Stomach (tissue), 4 donors: ENCODE data around the gene DNAJC15.

Source experiments
- POLR2A ChIP-seq, 4 donors: fragments of 450-650 bp; IDR thresholded peaks; one replicate each; pipeline ENCODE4 v1.6.1; 2016; ENCODE audit warnings: antibody characterized with exemption in 4 of 4, control low read depth in 2 of 4, mild to moderate bottlenecking in 1 of 4, moderate library complexity in 1 of 4
- TF ChIP-seq, protein P1 (sequence below), 7 experiments: fragments of 450-650 bp in 4 of 7; fragments of 200-600 bp in 3 of 7; sonication (generic) in 3 of 7; IDR thresholded peaks; one replicate each; pipeline ENCODE4 v1.5.1; 2016 to 2019; ENCODE audit warnings: antibody characterized with exemption in 7 of 7, control low read depth in 2 of 7, mild to moderate bottlenecking in 1 of 7

DNA sequence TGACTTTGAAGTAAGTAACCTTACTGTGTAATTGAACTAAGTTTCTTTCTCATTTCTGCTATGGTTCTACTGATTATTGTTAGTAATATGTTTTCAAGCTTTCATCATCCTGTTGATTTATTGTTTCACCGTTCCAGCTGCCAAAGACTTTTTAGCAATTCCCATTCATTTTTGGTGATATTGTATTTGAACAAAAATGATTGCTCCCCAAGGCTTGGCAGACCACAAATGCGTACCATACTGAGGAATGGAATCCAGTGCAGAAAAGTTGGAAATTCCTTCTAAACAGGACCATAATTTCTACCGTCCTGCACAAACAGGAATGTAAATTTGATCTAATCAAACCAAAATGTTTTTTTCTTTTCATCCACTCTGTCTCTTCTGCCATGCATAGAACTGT is 42.1 kb upstream of the DNAJC15 start:
- TF ChIP-seq POLR2A (IDR thresholded peaks at IDR 0.05), result no peak
- TF ChIP-seq, protein P1, sequence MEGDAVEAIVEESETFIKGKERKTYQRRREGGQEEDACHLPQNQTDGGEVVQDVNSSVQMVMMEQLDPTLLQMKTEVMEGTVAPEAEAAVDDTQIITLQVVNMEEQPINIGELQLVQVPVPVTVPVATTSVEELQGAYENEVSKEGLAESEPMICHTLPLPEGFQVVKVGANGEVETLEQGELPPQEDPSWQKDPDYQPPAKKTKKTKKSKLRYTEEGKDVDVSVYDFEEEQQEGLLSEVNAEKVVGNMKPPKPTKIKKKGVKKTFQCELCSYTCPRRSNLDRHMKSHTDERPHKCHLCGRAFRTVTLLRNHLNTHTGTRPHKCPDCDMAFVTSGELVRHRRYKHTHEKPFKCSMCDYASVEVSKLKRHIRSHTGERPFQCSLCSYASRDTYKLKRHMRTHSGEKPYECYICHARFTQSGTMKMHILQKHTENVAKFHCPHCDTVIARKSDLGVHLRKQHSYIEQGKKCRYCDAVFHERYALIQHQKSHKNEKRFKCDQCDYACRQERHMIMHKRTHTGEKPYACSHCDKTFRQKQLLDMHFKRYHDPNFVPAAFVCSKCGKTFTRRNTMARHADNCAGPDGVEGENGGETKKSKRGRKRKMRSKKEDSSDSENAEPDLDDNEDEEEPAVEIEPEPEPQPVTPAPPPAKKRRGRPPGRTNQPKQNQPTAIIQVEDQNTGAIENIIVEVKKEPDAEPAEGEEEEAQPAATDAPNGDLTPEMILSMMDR (IDR thresholded peaks at IDR 0.05), result no peak
